ENCODE measurements around the gene CTBP2. TPM values are rescaled to one million over a fixed set of nuclear protein-coding genes. Genes with fewer than 3 reads are reported as not detected.

The CTBP2 gene
- 27.1 and 27.7 TPM in 2 replicates for total RNA-seq
- 36.3 TPM for polyA plus RNA-seq (2012)

DNA sequence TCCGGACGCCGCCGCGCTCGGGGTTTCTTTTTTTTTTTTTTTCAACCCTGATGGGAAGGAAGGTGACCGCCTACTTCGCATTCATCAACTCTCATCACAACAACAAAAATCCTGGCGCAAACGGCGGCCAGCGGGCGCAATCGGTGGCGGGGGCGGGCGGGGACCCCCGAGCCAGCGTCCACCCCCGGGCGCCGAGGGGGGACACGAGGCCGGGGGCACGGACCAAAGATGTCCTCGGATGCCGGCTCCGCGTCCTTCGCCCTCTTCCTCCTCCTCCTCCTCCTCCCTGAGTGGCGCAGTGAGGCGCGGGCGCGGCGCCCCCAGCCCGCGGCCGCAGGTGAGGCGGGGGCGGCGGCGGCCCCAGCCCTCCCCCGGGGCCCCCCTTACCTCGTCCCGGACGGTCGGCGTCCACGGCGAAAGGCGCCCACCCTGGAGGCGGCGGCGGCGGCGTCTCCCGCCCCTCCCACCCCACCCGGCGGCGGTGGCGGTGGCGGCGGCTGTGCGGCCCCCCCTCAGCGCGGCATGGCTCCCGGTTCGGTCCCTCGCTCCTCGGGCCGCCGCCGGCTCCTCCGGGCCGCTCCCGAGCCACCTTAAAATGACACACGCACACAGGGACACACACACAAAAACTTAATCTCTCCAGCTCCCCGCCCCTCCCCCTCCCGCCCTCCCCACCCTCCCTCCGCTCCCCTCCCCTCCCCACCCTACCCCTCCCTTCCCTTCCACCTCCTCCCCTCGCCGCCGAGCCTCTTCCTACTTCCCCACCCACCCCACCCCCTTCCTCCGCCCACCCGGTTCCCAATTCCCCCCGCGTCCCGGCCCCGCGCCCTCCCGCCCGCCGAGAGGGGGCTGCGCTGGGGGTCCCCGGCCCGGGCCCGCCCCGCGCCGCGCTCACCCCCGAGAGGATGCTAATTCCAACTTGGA lies at the start of gene CTBP2:
Gene CTBP2 (minus strand): TSS at position 632 of the 924 bp plus-strand sequence.
- peak; percentile 62 for DNase-seq (ENCODE audit: low read depth)

DNA sequence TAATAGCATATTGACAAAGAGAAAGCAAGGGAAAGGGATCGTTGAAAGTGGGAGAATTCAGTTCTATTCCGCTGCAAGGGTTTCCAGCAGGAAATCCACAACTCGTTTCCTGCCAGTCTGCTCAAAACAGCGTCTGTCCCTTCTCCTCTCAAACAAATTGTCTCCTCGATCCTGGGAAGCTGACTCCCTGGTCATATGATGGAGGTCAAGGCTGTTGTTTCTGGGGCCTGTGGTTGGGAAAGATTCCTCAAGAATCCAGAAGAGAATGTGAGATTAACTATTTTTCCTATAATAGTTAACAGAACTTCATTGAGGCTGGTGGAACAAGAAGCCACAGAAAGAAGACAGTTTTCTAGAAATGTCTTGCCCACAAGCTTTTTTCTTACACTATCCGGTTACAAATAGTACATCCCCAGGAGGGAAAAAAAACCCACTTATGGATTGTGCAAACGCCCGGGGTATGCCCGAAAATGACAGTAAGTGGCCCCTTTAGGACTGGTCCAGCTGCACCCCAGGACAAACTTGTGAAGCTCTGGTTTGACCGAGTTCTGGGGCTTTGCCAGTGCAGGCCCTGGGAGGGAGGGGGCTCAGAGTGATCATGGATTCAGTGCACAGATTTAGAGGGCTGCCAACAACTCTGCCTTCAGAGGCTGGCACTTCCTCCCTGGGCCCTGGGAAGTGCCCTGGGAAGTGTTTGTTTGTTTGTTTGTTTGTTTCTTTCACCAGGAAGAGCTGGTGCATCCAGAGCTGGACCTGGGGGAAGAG lies 49.4 kb upstream of the CTBP2 start:
- DNase-seq (ENCODE audit: low read depth), result peak; percentile 62

DNA sequence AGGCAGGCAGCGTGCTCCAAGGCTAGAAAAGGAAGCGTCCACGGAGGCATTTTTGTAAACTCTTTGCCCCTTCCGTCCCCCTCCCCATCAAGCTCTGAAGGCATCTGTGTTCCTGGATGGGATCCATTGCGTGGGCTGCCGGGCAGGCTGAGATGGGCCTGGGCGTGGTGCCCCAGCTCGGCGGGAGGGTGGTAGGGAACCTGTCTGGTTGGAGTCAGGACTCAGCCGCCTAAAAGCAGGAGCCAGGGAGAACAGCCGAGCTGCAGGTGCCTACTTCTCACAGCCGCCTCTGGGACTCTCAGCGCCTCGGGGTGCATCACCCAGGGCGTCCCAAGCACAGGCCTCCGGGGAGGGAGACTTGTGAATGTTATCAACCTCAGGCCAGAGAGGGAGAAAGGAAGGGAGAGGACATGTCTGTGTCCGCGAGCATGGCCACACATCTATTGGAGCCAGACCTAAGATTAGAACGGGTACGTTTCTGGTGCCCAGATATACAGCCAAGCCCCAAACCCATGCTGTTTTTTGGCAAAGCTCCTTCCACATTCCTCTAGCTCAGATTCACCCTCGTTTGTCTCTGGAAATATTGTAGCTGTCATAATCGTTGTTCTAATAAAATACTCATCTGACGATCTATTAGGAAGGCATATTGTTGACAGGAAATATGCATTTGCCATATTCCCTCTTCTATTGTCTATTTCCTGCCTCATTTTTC lies 48.6 kb upstream of the CTBP2 start:
- peak; percentile 21 for DNase-seq (ENCODE audit: low read depth)

DNA sequence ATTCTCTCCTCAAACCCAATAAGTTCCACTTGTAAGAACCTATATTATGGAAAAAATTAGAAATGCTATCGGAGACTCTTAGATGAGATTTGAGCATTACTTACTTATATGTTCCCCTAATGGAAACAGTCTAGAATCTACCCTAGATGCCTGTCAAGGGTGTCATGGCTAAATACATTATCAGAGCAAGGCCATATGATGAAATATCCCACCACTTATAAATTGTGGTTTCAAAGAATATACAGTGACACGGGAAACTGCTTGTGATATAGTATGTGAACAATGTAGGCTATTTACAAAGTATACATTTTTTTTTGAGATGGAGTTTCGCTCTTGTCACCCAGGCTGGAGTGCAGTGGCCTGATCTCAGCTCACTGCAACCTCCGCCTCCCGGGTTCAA lies 46.3 kb upstream of the CTBP2 start:
- no peak for DNase-seq (ENCODE audit: low read depth)

DNA sequence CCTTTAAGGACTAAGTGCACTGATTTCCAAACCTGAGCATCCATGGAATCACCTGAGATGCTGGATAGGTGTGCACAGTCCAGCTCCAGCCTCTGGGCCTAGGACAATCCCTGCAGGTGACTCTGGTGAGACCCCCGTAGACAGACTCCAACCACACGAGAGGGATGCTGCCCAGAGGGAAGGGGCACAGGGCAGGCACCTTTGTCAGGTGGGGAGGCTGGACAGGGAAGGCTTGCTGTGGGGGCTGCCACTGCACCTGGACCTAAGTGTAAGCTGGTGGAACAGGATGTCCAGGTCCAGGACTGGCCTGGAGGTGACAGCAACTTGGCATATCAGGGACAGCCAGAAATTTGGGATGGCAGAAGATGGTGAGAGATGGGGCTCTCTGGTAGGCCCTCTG lies 45.1 kb upstream of the CTBP2 start:
- DNase-seq (ENCODE audit: low read depth), result no peak

DNA sequence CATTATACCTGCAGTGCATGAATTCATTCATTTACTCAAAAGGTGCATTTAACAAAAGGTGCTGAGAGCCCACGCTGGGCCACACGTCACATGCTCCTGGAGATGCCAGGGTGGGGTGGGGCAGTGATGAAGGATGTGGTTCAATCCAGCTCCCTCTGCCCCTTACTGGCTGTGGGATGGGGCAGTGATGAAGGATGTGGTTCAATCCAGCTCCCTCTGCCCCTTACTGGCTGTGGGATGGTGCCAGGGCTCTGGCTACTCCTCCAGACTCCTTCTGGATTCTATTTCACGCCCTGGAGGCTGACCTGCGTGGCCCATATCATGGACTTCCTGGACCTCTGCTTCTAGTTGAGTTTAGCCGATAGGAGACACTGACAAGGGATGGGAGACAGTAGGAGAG lies 44.0 kb upstream of the CTBP2 start:
- no peak for DNase-seq (ENCODE audit: low read depth)

DNA sequence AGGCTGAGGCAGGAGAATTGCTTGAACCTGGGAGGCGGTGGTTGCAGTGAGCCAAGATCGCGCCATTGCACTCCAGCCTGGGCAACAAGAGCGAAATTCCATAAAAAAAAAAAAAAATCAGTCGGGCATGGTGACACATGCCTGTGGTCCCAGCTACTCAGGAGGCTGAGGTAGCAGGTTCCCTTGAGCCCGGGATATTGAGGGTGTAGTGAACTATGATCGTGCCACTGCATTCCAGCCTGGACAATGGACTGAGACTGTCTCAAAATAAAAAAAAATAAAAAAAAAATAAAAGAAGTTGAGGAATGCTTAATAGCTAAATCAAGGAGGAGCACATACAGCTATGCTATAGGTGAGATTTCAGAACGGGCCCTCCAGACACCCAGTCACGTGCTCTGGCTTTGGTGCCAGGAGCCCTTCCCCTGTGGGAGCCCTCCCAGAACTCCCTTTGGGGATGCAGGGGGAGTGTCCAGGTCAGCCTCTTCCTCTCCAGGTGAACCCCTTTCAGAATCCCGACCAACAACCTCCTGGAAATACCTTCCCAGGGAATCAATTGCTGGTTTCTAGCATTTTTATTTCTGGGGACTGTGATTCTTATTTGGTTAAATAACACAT lies 42.9 kb upstream of the CTBP2 start:
- no peak for DNase-seq (ENCODE audit: low read depth)

DNA sequence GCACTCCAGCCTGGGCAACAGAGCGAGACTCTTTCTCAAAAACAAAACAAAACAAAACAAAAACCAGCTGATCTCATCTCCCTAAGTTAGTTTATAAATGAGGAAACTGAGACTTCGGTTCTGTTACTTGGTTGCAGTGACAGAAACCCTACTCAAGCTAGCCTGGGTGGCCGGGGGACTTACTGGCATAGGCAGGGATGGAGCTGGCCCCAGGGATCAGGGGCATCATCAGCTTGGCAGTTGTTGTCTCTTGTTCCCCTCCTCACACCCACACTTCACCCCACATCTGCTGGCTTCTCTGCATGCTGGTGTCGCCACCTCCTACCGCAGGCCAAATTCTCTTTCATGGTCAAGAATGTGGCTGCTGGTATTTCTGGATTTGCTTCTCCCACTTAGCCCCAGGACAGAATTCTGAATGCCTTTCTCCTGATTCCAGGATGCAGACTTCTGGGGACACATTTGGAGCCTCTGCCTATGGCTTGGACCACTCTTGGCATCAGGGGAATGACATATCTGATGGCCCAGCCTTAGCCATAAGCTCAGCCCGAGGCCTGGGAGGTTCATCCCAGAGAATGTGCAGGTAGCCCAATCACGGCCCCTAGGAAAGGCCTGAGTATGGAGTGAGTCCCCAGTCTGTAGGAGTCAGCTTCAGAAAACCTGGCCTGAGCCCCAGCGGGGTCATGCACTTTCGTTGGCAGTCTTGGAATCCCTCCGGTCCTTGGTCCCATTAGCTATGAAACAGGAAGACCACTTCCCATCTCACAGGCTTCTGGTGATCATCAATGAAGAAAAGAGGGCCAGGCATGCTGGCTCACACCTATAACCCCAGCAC lies 41.6 kb upstream of the CTBP2 start:
- peak; percentile 31 for DNase-seq (ENCODE audit: low read depth)

DNA sequence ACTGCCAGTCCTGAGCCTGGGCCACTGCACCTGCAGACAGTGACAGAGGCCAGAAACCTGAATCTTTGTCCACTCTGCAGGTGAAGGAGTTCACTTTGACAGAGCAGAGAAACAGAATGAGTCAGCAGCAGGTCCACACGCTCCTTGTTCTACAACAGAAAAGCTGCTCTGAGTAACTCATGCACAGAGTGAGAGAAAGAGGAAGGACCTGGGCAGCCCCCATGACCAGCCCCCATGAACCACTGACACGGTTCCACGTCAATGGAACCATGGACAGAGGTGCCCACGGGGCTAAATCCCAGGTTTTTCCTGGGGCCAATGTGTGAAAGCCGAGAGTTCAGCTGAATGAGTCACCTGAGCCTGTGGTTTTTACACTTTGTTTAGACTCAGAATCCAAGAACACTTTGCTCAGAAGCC lies 40.8 kb upstream of the CTBP2 start:
- peak; percentile 11 for DNase-seq (ENCODE audit: low read depth)

DNA sequence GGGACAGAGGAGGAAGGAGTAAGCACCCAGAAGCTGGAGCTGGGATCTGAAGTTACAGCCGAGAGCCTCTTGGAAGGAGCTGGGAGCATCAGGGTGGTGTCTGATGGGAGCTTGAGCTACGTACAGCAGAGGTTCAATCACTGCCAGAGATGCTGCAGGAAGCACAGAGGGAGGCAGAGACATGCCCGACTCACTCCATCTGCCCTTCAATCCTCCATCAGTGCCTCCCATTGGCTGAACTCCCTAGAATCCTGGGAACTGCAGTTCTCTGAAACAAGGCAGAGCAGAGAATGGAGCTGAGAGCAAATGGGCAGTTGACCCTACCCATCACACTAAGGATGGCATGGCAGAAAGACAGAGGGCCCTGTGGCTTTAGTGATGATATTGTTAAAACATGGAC lies 40.0 kb upstream of the CTBP2 start:
- DNase-seq (ENCODE audit: low read depth), result no peak

DNA sequence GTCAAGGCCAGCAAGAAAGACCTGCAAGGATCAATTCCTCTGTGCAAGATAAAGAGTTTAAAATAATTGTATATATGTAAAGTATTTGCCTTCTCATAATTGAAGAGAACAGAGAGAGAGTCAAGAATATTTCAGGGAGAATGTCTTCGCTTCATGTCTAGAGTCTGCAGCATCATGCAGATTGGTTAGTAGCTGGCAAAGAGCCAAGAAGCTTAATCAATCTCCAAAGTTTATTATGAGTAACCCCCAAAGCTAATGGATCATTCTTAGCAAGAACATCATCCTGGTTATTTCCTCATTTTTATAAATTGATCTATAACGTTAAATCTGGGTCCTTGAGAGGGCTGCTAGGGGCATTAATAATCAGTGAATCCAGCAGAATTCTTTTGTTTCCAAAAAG lies 38.9 kb upstream of the CTBP2 start:
- no peak for DNase-seq (ENCODE audit: low read depth)

DNA sequence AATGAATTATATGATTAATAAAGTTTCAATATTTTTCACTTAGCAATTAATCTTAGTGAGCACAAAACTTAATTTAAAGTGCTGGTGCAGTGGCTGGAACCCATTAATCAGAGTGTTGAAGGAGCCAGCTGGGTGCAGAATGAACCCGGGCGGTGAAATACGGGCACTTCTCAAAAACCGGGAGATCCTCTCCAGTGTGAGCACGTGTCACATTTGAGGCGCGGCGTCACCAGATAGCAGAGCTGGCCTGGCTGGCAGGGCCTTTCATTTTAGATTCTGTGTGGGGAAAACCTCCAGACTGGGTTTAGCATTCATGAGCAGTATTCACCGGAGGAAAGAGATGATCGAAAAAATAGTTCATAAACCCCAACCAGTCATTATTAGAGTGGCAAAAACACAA lies 34.5 kb upstream of the CTBP2 start:
- no peak for DNase-seq (ENCODE audit: low read depth)

DNA sequence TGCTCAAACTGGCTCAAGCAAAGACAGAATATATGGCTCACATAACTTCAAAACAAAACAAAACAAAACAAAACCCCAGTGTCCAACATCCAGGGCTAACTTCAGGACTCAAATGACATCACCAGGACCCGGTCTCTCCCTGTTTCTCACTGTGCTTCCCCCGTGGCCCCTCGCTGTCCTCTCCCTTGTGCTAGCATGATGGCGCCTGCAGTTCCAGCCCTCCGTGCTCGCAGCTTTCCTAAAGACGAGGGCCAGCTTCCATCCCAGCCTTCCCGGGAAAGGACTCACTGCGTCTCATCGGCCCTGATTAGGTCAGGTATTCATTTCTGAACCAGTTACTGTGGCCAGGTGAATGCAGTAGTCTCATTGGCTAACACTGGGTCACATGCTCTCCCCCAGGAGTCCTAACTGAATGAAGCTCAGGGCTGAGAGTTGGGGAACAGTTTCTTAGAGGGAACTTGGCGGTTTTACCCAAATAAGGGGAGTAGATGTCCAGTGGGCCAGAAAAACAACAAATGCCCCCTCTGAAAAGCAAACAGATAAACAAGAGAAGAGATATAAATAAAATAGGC lies 33.0 kb upstream of the CTBP2 start:
- no peak for DNase-seq (ENCODE audit: low read depth)

DNA sequence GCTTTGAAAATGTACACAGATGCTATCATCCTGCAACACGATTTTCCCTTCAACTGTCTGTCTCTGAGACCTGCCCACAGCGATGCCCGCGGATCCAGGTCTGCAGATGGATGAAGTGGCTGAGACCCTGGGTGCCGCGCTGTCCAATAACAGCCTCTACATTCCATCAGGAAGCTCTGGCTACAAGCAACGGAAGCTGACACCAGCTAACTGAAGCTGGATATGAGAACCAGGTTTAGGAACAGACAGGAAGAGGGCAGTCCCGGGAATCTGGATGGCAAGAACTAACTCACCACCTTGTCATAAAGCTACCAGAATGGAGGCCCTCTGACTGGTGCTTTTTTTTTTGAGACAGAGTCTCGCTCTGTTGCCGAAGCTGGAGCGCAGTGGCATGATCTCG lies 32.3 kb upstream of the CTBP2 start:
- no peak for DNase-seq (ENCODE audit: low read depth)

DNA sequence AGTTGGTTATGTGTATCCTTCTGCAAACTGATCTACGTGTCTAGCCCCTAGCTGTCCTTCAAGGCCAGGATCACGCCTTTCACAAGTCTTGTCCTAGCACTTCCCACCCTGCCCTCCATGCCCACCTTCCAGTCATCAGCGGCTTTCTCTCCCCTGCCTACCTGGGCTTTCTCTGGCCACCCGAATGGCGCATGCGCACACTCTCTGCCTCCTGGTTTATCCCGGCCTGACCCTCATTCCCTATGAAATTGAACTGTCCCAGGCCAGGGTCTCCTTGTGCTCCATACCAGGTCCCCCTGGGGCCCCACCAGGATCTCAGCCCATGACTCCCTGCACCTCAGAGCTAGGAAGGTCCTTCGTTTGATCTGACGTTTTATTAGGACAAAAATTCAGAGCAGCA lies 31.6 kb upstream of the CTBP2 start:
- no peak for DNase-seq (ENCODE audit: low read depth)

DNA sequence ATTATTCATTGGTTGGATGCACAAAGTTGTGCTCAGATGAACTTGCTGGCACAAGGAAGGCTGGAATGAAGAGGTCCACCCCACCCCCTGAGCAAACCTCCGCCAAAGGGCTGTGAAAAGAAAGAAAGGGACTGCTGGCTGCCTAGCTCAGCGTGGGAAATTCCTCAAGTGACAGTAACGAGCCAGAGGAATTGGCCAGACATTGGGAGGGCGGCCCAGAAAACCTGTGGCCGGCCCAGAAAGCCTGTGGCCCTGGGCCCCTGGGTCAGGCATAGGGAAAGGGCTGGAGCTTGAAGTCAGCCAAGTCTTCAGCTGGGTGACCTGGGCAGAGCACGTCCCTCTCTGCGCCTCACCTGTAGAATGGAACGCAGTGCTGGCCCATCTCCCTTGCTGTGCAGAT lies 30.6 kb upstream of the CTBP2 start:
- no peak for DNase-seq (ENCODE audit: low read depth)

DNA sequence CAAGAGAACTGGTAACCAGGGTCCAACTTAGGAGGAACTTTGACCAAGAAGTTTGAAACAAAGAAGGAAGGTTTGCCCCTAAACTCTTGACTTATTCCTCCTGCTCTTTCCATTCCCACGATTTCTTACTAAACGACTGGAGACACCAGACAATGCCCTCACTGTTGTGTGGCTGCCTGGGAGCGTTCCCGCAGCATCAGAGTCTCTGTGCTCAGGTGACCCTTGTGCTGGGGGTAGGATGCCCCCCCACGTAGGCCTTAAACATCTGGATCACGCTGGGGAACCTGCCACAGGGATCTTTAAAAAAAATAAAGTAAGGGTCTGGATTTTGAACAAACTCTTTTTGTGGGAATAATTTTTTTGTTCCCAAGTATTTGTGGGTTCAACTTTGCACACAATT lies 30.1 kb upstream of the CTBP2 start:
- no peak for DNase-seq (ENCODE audit: low read depth)

DNA sequence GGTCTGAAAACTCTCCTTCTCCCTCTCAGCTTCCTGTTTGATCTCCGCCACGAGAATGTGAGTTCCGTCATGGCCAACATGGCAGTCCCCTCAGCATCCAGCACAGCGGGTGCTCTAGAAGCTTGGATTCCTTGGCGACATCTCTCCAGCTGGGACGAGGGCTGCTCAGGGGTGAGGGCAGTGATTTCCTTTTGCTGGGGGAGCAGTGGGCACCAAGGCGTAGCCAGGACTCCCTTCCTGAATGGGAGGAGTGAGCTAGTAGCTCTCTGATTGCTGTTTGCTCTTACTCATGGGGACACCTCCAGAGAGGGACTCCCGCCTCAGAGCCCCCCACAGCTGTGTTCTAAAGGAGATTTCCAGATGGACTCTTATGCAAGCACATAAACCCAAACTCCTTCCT lies 28.8 kb upstream of the CTBP2 start:
- no peak for DNase-seq (ENCODE audit: low read depth)

DNA sequence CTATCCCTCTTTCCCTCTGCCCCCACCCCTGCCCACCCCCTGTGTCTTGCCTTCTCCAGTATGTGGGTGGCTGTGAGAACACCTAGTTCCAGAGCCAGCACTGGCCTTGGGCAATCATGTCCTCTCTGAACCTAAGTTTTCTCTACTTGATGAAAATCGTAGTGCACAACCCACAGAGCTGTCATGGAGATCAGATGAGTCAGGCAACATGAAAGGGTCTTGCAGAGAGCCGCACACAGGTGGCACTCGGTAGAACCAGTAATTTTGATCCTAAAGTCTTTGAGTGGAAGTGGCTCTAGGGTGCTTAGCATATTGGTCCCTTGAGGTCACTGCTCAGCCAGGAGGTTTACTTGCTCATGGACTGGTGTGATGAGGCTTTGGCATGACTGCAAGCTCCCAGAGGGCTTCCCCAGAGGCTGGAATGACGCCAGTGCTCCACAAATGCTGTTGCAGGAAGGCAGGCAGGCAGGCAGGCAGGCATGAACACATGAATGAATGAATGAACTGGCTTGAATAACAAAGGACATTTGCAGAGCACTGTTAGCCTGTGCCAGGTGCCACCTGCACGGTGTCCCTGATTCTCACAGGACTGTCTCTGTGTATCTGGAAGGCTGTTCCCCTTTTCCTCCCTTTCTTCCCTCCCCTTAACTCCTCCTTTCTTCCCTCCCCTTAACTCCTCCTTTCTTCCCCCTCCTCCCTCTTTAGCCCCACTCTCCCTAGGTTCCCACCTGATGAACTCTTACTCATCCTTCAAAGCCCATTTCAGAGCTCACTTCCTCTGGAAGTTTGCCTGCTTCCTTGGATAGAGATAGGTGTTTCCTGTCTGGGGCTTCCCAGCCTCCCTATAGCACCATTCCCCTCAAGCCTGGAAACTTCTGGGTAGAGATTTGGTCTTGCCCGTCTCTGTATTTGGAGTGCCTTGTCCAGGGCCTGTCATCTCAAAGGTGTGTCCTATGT lies 27.2 kb upstream of the CTBP2 start:
- no peak for DNase-seq (ENCODE audit: low read depth)
